GM18519 (cell line): ENCODE results near the gene MYORG.

Experiments used
- ATAC-seq: cut with Tn5 transposase; IDR thresholded peaks from one replicate; pipeline ENCODE4 v1.9.1; 2021; ENCODE audit warnings: mild to moderate bottlenecking, moderate library complexity; ENCODE audit not compliant: unreplicated experiment, low FRiP score

Gene MYORG

DNA sequence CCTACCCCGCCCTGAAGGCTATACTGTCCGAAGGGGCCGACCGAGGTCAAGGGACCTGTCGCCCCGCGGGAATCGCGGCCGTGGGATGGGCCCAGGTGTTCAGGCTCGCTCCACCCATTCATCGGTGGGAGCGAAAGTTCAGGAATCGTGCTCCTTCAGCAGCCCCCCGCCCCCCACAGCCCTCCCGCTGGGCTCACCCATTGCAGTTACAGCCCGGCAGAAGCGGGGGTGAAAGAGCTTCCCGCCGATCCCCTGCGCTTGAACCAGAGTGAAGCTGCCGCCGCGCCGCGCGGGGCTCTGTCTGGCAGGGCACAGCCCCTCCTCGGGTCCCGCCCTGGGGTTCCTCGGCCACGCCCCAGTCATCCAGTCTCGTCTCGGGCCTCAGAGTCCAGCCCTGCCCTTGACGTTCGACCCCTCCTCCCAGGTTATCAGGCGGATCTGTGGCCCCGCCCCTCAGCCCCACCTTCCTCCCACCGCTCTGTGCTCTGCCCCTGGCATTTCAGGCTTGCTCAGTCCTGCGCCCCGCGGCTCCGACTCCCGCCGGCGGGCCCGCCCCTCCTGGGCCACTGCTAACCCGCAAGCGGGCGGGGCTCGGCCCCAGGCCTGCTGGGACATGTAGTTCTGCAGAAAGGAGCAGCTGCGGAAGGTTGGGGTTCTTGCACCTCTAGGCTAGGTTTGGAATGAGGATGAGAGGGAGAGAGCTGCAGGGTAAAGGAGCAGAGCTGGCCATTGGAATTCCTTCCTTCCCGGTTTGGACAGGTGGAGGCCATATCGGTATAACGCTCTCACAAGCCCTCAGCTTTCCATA, at the start of gene MYORG:
Gene MYORG, minus strand, starts transcription at position 303 of the 808 bp plus-strand sequence. CDS start 3,955 bp downstream, outside the sequence.
- ATAC-seq, result peak; percentile 72

DNA sequence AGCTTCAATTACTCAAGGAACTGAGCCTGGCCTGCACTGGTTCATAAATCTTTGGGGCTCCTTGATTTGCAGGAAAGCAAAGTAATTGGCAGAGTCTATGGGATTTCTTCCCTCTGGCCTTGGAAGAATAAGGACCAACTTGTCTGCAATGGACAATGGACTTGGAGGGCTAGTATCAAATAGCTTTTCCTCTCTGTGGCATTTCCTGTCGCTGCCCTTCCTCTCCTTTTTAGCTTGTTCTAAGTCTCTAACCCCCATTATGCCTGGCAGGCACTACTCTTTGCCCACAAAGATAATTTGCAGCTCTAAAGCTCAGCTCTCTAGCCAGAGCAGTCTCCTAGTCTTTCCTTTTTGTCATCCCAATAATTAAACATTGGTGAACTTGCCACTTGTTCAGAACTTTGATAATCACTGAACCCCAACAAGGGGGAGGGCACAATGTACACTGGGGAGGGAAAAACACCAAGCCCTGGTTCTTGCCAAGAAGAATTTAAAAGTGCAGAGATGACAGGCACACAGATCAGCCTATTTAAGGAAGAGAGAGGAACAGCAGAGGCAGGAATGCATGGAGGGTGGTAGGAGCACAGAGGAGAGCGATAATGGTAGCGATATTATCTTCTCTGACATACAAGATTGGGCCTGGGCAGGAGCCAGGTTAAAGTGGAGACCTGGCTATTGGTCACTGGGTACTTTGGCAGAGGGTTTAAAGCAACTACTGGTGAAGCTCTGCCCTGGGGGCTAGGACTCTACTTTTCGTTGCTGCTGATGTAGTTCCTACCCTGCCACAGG, 43.2 kb upstream of the MYORG start:
- no peak for ATAC-seq

DNA sequence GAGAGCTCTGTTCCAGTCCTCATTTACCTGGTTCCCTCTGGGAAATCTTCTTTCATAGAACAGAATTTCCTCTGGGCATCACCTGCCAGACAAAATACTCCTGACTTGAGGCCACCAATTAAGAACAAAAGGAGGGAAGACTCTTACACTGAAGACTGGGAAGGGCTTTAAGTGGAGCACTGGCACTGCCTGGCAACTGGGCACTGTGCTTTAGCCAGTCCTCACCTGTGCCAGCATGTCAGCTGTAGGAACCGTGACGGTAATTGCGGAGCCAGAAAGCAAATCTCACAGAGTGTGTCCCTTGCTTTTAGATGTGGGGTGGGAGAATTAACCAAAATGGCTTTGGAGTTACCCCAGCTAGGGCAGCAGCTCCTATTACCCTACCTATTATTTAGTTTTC, 41.0 kb upstream of the MYORG start:
- ATAC-seq, result no peak

DNA sequence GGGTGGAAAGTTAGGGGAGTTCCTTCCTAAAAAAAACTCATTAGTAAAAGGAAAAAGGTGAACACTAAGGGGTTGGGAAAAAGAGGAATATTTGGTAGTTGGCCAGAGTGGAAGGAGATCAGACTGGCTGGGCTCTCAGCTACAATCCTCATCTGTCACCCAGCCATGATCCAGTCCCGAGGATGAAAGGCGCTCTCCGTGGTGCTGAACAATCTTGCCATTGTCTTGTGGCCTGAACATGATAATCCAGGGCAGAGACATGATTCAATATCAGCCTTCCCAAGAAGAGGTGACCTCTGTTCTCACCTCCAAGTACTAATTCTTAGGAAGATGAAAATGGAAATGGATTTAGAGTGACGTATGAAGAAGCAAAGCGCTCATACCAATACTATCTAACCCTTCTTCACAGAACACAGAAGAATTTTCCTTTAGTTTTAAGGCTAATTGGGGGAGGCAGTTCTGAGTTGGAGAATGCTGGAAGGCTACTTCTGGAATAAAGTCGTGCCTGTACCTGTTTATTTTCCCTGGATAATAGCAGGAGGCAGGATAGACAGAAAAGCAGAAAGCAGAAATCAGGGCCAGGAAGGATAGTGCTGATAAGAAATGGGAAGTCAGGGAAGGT, 36.6 kb upstream of the MYORG start:
- ATAC-seq, result no peak

DNA sequence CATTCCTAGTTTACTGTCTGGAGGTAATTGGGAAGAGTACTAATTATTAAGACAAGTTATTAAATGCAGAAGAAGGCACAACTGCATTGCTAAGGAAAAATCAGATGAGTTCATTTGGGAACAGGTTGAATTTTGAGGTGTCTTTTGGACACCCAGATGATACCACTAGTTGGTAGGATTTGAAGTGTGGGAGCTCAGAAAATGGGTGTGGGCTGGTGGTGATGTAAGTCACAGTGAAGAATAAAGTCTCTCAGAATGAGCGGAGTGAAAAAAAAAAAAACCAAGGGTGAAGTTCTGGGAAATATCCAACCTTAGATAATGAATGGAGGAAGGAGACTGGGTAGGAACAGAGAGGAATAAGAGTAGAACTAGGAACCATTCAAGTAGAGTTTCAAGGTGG, 35.6 kb upstream of the MYORG start:
- no peak for ATAC-seq

DNA sequence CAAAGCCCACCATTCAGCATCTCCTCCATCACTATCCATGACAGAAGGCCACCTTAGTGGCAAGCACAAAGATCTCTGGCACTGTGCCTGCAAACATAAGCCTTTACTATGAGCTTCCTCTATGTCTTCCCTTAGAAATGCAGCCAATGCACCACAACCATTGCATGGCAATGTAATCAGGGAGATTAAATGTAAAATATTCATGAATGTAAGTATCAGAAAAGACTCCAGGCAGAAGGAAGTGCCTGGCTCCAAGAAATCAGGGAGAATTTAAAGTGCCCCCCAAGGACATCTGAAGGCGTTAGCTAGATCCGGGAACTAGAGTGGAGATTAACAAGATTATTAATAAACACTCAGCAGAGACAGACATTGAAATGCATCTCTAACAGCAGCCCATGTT, 32.5 kb upstream of the MYORG start:
- ATAC-seq, result no peak

DNA sequence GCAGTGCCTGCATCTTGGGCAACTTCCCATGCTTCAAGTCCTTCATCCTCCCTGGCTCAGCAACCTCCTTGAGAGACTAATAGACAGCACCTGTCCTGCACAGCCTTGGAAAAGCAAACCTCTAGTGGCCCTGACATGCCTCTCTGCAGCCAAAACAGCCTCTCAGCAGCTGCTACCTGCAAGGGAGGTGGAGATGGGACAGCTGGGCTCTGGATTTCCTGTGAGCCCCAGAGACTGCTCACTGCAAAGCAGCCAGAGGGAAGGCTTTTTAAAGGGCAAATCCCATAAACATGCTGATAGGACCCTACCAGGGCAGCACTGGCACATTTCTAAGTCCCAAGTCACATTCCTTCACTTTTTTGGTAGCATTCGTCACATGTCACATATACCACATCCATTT, 31.5 kb upstream of the MYORG start:
- ATAC-seq, result no peak

DNA sequence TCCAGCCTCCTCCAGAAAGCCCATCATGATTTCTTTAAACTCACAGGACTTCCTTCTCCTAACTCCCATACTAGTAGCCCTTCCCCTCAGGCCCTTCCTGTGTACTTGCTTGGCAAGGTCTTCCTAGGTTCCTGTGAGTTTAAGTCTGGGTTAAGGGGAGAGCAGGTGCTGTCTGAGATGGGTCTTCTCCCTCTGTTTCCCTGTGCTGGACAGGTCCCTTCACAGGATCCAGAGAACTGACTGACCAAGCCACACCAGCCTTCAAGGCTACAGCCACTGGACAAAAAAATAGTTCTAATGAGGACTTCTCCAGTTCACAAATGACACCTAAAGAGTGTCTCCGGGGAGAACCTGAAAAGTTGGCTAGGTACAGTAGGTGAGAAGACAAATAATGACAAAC, 29.5 kb upstream of the MYORG start:
- no peak for ATAC-seq

DNA sequence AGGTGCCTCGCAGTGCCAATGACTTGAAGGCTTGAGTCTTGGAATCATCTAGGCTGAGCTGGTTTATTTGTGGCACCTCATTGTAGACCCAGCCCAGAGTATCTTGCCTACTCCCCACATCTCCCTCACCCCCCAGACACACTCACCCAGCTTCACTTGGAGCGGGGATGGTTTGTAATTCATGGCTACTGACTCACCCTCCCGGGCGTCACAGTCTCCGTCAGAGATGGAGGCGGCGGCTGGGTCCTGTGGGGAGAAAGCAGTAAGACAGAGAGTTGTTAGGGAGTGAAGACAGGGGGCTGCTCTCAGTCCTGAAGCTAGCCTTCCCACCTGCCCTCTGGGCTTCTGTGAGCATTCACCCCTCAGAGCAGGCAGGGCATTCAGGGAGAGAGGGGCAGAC, 29.0 kb upstream of the MYORG start:
- no peak for ATAC-seq

DNA sequence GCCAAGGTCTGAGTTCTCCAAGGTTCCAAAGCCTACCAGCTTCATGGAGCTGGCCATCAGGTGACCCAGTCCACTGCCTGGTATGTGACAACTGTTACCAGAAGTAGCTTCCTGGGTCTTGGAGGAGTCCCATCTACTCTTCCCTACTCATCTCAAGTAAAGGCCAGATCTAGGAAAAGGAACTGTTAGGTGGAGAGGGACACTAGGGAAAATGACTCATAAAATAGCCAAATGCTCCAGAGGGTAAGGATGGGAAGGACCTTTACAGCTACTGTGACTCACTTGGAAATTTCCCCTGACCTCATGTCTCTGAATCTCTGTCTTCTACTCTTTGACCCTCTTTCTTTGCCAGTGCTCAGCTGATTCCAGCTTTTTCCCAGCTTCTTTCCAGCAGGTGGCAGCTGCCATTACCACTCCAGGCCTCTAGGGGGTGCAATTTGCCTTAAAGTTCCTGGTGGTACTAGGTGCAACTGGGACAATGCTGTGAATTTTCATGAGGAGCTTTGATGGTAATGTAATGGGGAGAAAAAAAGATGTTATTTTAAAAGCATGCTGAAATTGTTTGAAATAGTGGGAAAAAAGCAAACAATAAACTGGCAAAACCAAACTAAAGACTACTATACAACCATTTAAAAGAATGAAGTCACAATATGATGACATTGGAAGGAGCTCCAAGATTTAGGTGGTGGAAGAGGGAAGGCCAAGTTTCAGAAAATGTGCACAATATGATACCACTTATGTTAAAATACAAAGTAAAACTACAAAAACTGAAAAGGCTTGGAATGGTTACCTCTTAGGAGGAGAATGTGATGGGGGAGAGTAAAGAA, 27.1 kb upstream of the MYORG start:
- ATAC-seq, result no peak

DNA sequence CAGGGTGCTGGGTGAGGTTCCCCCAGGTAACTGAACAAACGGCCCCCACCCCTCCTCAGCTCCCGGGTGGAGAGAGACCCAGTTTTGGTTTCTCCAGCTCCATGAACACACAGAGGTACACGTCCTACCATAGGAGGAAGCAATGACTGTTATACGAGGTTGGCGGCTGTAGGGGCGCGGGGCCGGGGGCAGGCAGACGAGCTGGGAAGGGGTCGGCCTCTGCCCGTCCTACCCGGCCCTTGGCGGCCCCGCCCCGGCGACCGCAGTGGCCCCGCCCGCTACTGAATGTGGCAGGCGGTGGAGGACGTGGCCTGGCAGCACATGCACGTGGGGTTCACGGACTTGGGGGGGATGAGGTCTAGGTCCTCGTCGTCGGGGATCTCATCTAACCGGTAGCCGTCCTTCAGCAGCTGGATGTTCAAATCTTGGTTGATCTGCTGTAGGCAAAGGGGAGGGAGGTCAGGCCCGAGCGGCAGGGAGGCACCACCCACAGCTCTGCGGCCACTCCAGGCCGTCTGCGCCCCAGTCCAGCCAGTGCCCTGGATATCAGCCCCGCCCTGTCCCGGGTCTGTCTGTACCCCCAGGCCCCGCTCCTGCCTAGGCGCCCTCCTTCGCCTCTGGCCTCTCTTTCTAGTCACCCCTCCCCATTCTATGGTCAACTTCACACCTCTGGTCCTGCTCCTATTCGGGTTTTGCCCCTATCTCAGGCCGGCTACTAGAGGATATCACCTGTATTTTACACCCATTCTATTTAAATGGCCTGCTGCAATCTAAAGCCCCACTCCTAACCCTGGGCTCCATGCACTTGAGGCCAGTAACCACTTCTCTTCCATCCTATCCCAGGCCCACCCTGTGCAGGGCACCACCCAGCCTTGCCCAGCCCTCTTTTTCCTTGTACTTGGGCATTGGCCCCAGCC, 24.2 kb upstream of the MYORG start:
- no peak for ATAC-seq

DNA sequence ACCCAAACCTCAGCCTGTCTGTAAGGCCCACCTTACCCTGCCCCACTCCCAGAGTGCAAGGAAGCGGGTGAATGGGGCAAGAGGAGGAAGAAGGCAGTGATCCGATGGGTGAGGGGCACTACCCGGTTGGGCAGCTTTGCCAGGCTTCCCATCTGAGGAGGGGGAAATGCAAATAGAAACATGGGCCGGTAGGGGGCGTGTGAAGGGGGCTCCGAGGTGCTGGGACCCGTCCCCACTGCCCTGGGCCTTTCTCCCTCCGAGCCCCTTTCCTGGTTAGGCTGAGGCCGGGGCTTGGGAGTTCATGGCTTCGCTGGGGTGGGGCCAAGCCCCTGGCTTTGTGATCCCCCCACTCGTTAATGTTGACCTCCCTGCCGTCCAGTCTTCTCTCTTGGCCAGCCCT, 23.6 kb upstream of the MYORG start:
- ATAC-seq, result no peak

DNA sequence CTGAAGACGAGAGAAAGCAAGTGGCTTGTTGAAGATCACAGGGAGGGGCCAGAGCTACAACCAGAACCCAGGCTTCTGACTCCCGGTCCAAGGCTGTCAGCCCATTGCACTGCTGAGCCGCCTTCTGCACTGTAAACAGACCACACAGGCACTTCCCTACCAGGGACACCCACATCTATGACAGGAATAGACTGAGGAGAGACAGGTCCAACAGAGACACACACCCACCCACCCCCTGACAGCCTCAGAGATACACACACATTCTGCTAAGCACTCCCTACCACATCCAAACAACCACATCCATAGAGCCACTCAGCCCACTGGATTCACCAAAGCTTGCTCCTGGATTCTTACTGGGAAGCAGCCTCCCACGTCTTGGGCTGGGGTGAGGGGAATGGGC, 23.0 kb upstream of the MYORG start:
- ATAC-seq, result no peak

DNA sequence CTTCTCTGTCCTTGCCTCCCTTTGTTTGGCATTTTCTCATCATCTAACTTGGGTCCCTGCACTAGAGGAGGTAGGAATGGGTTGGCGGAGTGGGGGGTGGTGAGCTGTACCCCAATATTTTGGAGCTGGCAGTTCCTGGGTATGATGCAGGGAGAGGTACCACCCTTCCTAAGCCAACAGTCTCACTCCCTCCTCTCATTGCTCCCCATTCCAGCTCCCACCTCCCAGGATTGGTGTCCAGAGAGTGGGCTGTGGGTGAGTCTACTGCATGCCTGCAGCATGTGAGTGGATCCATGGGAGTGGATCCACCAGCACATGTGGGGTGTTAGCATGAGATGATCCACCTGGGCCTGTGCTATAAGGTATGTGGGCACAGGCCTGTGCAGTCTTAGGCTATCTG, 22.2 kb upstream of the MYORG start:
- ATAC-seq, result no peak

DNA sequence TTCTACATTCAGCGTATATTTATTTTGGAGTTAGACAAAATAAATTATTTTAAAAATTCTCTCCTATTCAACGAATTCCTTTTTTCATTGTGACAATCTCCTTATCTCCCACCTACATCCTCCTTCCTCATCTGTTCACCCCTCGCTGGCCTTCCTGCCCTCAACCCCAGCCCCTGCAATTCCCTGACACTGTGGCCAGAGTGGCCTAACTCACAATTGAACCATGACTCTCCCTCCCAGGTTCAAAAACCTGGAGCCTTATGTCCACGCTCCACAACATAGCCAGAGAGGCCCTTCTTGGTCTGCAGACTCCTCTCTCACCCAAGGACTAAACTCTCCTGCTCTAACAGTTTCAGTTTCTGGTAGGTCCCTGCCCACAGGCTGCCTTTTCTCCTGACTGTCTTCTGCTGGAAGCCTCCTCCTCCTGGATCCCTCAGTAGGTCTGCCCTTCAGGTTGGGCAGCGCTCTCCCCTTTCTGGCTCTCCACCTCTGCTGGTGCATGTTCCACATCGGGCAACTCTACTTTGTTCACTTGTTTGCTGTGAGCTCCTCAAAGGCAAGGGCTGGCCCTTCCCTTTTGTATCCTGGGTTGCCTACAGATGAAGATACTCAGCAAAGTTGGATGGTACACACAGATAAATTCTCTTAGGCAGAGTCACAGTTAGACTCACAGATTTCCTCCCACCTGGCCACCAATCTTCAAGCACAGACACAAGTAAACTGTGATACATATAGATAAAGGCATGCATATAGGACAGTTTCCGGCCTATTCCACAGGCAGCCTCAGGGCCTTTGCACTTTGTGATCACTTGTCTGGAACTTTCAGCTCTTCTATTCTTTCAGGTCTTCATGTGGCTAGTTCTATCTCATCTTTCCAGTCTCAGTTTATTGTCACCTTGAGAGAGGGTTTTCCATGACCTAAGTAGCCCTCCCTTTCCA, 19.8 kb upstream of the MYORG start:
- no peak for ATAC-seq

DNA sequence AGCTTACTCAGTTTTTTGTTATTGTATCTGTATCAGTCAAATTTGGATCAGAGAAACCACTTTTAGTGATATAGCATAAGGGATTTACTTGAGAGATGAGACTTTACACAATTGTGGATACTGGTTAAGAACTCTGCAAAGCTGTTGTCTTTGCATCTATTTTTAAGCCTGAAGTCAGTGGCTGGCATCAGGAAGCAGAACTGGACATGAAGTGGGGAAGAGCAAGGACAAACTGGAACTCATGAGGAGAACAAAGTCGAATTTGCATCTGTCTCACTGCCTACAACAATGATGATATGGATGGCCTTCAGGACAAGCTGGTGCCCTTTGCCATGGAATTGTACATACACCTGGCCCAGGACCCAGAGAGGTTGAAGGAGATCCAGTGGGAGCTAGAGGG, 15.8 kb upstream of the MYORG start:
- ATAC-seq, result no peak

DNA sequence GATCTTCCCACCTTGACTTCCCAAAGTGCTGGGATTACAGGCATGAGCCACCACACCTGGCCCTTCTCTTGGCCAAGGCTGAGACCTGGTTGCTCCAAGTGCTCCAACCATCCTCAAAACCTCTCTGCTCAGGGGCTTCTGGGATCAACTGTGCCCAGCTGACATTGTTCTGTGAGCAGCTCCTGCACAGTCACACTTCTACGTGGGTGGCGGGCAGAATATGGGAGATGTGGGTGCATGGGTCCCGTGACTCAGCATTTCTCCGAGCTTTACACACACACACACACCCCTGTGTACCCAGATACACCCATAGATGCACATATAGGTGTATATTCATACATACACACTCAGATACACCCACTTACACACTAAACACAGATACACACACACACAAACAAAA, 10.5 kb upstream of the MYORG start:
- no peak for ATAC-seq

DNA sequence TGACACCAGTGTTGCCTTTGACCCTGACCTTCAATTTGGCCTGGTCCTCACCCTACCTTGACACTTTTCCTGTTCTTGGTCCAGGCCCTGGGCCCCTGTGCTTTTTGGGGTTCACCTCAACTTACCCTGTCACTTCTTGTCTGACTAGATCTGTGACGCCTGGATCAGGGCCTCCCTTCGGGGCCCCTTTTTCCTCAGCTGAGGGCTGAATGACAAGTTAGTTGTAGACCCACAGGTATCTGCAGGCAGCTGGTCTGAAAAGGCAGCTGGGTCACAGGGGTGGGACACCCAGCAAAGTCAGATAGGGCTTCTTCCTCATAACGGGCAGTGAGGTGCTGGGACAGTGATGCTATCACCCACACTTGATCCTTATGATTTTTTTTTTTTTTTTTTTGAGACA, 10.0 kb upstream of the MYORG start:
- no peak for ATAC-seq
